OCI-LY1 (cell line): Measurements from ENCODE around the gene EFCC1.

Experiments
- H2AFZ ChIP-seq: fragments of 200-600 bp; sonication (generic), shearing (Covaris generic); 2 replicates; pipeline ENCODE4 v1.6.0; 2014; ENCODE audit warnings: antibody characterized with exemption, mild to moderate bottlenecking, low read length
- H3F3A ChIP-seq: fragments of 200-600 bp; sonication (generic), shearing (Covaris generic); 2 replicates; pipeline ENCODE4 v1.6.0; 2014; ENCODE audit warnings: mild to moderate bottlenecking, antibody characterized with exemption, low read length, moderate library complexity; ENCODE audit not compliant: insufficient read depth
- H3K27ac ChIP-seq: fragments of 200-600 bp; sonication (generic); 2 replicates; pipeline ENCODE4 v1.5.1; 2014; ENCODE audit warnings: low read length, mixed run types, mild to moderate bottlenecking, low read depth; ENCODE audit not compliant: poor library complexity, severe bottlenecking
- H3K27me3 ChIP-seq: fragments of 200-600 bp; sonication (generic); 2 replicates; pipeline ENCODE4 v1.6.0; 2014; ENCODE audit warnings: antibody characterized with exemption, mild to moderate bottlenecking, low read length, moderate library complexity; ENCODE audit not compliant: insufficient read depth
- H3K36me3 ChIP-seq: fragments of 200-600 bp; sonication (generic); 2 replicates; pipeline ENCODE4 v1.6.1; 2014; ENCODE audit warnings: mild to moderate bottlenecking, antibody characterized with exemption, low read length, moderate library complexity, mixed read lengths; ENCODE audit not compliant: insufficient read depth
- H3K4me1 ChIP-seq: fragments of 200-600 bp; sonication (generic); 2 replicates; pipeline ENCODE4 v1.5.1; 2014; ENCODE audit warnings: mild to moderate bottlenecking, low read length, moderate library complexity; ENCODE audit not compliant: insufficient read depth, severe bottlenecking
- H3K4me2 ChIP-seq: fragments of 200-600 bp; sonication (generic), shearing (Covaris generic); 2 replicates; pipeline ENCODE4 v1.6.1; 2014; ENCODE audit warnings: low read length
- H3K4me3 ChIP-seq: fragments of 200-600 bp; sonication (generic); 2 replicates; pipeline ENCODE4 v1.5.1; 2014; ENCODE audit warnings: low read length, low read depth, mild to moderate bottlenecking, mixed read lengths; ENCODE audit not compliant: poor library complexity, severe bottlenecking
- H3K79me2 ChIP-seq: fragments of 200-600 bp; shearing (Covaris generic); 2 replicates; pipeline ENCODE4 v1.6.1; 2016; ENCODE audit warnings: mixed run types, low read length, mixed read lengths; ENCODE audit not compliant: insufficient read depth
- H3K9ac ChIP-seq: fragments of 200-600 bp; sonication (generic), shearing (Covaris generic); 2 replicates; pipeline ENCODE4 v1.6.1; 2014; ENCODE audit warnings: mild to moderate bottlenecking, low read length, mixed read lengths
- H3K9me2 ChIP-seq: fragments of 200-600 bp; sonication (generic), shearing (Covaris generic); 2 replicates; pipeline ENCODE4 v1.6.1; 2014; ENCODE audit warnings: low read depth, mild to moderate bottlenecking, low read length, mixed read lengths
- H3K9me3 ChIP-seq: fragments of 200-600 bp; shearing (Covaris generic); 2 replicates; pipeline ENCODE4 v1.6.1; 2014; ENCODE audit warnings: low read length, mixed read lengths
- H4K20me1 ChIP-seq: fragments of 200-600 bp; sonication (generic), shearing (Covaris generic); 2 replicates; pipeline ENCODE4 v1.6.0; 2016; ENCODE audit warnings: mild to moderate bottlenecking, low read length; ENCODE audit not compliant: insufficient read depth
- CTCF ChIP-seq: fragments of 200-600 bp; sonication (generic), shearing (Covaris generic); IDR thresholded peaks from 2 replicates; pipeline ENCODE4 v1.5.1; 2017; ENCODE audit warnings: mild to moderate bottlenecking, antibody characterized with exemption, low read length, moderate library complexity, mixed read lengths
- EZH2 ChIP-seq: fragments of 200-600 bp; sonication (generic), shearing (Covaris generic); IDR thresholded peaks from 2 replicates; pipeline ENCODE4 v1.8.0; 2017; ENCODE audit warnings: borderline replicate concordance, mixed run types, mild to moderate bottlenecking, antibody characterized with exemption, low read length, moderate library complexity, mixed read lengths

Gene EFCC1

DNA sequence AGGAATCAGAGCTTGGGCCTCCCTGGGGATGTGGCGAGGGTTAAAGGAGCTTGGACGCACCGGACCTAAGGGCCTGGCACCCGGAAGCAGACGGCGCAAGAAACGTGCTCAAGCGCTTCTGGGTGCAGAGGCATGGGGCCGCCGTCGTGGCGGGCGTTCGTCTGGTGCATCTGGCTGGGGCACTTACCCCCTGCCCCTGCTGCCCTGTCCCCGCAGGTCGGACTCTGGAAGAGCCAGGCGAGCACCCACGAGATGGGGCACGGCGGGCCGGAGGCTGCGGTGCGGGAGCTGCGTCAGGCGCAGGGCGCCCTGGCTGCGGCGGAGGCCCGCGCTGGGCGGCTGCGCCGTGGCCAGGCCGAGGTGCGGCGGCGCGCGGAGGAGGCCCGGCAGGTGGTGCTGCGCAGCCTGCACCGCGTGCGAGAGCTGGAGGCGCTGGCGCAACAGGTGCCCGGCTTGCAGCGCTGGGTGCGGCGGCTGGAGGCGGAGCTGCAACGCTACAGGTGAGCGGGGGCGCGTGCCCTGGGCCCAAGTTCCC is 2.5 kb downstream of the EFCC1 start:
- H3K9me2 ChIP-seq: no peaks in the 10 kb centered on the region
- no peaks in the 10 kb centered on the region for H3K9me3 ChIP-seq
- no peaks in the 10 kb centered on the region for H4K20me1 ChIP-seq
- no peak overlapping the region for H3K27ac ChIP-seq
- H3K36me3 ChIP-seq: no peaks in the 10 kb centered on the region
- TF ChIP-seq CTCF (peak; percentile 28), EZH2 (no peak)
- H3K4me3 ChIP-seq: peak overlapping the region; percentile 52
- no peaks in the 10 kb centered on the region for H3K79me2 ChIP-seq
- H3K27me3 ChIP-seq: peaks cover 4% of the 10 kb centered on the region; the same call in 1 of the 2 replicates
- H2AFZ ChIP-seq: no peak overlapping the region
- H3K4me1 ChIP-seq: peaks cover 9% of the 10 kb centered on the region
- H3F3A ChIP-seq: no peaks in the 10 kb centered on the region
- peak overlapping the region; percentile 16; the same call in 1 of the 2 replicates for H3K9ac ChIP-seq
- peak overlapping the region; percentile 66 for H3K4me2 ChIP-seq

DNA sequence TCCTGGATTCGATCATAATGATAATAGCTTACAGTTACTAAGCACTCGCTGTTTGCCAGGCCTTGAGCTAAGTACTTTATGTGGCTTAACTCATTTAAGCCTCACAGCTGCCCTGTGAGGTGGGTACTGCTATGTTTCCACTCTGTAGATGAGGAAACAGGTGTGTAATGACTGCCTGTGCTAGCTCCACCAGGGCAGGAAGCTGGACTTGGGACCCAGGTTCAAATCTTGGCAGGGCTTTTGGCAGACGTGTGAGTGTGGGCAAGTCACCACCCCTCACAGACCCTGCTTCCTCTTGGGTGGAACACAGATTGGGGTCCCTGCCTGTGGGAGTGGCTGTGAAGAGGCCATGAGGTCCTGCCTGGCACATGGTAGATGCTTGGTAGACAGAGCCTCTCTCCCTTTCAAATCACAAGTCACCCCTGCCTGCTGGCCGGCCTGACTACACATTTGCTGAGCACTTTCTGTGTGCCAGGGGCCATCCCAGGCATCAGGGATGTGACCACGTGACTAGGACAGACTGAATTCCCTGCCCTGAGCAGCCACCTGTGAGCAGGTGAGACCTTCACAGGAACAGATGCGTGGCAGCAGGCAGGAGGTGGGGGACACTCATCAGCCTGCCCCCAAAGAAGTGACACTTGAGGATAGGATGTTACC is 3.7 kb downstream of the EFCC1 start:
- H2AFZ ChIP-seq: no peak overlapping the region
- no peak overlapping the region for H3K9ac ChIP-seq
- TF ChIP-seq CTCF: no peak
- TF ChIP-seq EZH2: no peak
- peaks cover 10% of the 10 kb centered on the region for H3K27me3 ChIP-seq
- no peaks in the 10 kb centered on the region for H3F3A ChIP-seq
- peaks cover 9% of the 10 kb centered on the region for H3K4me1 ChIP-seq
- H3K4me3 ChIP-seq: no peak overlapping the region
- H3K4me2 ChIP-seq: no peak overlapping the region
- no peaks in the 10 kb centered on the region for H4K20me1 ChIP-seq
- H3K79me2 ChIP-seq: no peaks in the 10 kb centered on the region
- no peaks in the 10 kb centered on the region for H3K9me3 ChIP-seq
- no peaks in the 10 kb centered on the region for H3K36me3 ChIP-seq
- H3K27ac ChIP-seq: no peak overlapping the region
- H3K9me2 ChIP-seq: no peaks in the 10 kb centered on the region

- Histone ChIP-seq H3K36me3 (no peaks in the 10 kb centered on the region), H3K27me3 (peaks cover 10% of the 10 kb centered on the region), H2AFZ (no peak overlapping the region), H3K4me3 (no peak overlapping the region), H3K4me2 (no peak overlapping the region), H4K20me1 (no peaks in the 10 kb centered on the region), H3K9me3 (no peaks in the 10 kb centered on the region), H3K79me2 (no peaks in the 10 kb centered on the region), H3K9ac (no peak overlapping the region), H3K4me1 (peaks cover 9% of the 10 kb centered on the region), H3K9me2 (no peaks in the 10 kb centered on the region), H3K27ac (no peak overlapping the region), H3F3A (no peaks in the 10 kb centered on the region)
- TF ChIP-seq CTCF (no peak), EZH2 (no peak)
Observed at GRCh38 chr3:129005526-129006303, 4.6 kb downstream of the EFCC1 start.
